AG09309 (cell line): Measurements from ENCODE around the gene SLC25A38.

Experiments used
- DNase-seq: peaks from one replicate; pipeline ENCODE4 v3.0.0-alpha.2; 2010; ENCODE audit warnings: low read depth
- H3K4me3 ChIP-seq: 2 replicates; pipeline ENCODE4 v1.5.1; 2011; ENCODE audit warnings: mild to moderate bottlenecking, low read depth, low read length, moderate library complexity; ENCODE audit not compliant: control insufficient read depth
- TF ChIP-seq, protein P1 (sequence below): IDR thresholded peaks from 2 replicates; pipeline ENCODE4 v1.5.1; 2011; ENCODE audit warnings: mild to moderate bottlenecking, low read depth, low read length, inconsistent platforms; ENCODE audit not compliant: insufficient read depth, control insufficient read depth; ENCODE audit errors: missing control alignments

SLC25A38 gene

GRCh38 chr3:39433642-39434041, 50.5 kb downstream of the SLC25A38 start:
- DNase-seq = no peak
- TF ChIP-seq, protein P1, sequence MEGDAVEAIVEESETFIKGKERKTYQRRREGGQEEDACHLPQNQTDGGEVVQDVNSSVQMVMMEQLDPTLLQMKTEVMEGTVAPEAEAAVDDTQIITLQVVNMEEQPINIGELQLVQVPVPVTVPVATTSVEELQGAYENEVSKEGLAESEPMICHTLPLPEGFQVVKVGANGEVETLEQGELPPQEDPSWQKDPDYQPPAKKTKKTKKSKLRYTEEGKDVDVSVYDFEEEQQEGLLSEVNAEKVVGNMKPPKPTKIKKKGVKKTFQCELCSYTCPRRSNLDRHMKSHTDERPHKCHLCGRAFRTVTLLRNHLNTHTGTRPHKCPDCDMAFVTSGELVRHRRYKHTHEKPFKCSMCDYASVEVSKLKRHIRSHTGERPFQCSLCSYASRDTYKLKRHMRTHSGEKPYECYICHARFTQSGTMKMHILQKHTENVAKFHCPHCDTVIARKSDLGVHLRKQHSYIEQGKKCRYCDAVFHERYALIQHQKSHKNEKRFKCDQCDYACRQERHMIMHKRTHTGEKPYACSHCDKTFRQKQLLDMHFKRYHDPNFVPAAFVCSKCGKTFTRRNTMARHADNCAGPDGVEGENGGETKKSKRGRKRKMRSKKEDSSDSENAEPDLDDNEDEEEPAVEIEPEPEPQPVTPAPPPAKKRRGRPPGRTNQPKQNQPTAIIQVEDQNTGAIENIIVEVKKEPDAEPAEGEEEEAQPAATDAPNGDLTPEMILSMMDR = no peak
- no peak overlapping the region for H3K4me3 ChIP-seq

- no peak for DNase-seq
- H3K4me3 ChIP-seq = no peak overlapping the region
- TF ChIP-seq, protein P1 = no peak
Measured at GRCh38 chr3:39434574-39434973, 51.4 kb downstream of the SLC25A38 start.

DNA sequence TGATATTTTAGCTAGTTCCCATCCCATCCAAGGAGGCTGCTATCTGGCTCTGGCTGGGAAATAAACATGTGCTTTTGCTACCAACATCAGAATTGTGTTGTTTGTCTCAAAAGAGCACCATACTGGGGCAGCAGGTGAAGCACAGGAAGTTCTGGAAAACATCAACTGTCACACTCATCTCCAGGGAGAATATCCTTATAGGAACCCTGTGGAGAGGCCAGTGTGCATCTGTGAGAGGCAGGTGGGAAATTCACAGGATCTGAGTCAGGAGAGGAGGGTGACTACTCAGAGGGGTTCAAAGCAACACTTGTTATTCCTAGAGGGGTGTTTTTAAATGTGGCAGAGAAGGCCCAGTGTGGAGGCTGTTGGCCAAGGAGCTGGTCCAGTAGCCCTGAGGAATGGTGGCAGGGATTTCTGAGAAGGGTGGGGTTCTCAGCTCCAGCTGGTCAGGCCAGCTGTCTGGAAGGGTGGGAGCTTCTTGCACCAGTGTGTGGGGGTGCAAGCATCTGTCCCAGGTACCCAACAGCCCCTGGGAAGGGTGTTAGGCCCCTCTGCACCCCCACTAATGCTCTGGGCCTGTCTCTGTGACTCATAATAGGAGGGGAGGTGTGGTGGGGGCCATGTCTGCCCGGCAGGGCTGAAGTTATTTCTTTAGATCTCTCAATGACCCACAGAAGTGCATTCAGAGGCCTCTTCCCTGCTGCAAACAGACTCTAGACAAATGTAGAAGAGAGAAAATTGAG, 52.0 kb downstream of the SLC25A38 start:
- TF ChIP-seq, protein P1 = no peak
- H3K4me3 ChIP-seq = no peak overlapping the region
- no peak for DNase-seq

DNA sequence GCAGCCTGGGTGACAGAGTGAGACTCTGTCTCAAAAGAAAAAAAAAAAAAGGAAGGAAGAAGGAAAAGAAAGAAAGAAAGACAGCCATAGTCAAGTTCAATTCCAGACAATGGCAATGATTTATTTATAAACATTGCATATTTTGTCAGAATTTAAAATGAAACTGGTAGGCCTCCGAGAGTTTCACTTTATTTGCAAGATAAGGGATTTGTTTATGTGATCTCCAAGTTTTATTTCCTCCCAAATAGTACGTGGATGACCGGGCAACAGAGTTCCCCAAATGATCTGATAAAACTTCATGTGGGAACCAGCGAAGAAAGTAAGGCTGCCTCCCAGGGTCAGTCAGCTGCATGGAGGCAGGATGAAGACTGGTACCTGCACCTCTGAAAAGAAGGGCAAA, 55.7 kb downstream of the SLC25A38 start:
- TF ChIP-seq, protein P1 = no peak
- H3K4me3 ChIP-seq = no peak overlapping the region
- DNase-seq = no peak

GRCh38 chr3:39440316-39440715, 57.1 kb downstream of the SLC25A38 start:
- no peak overlapping the region for H3K4me3 ChIP-seq
- TF ChIP-seq, protein P1 = no peak
- no peak for DNase-seq

- DNase-seq = no peak
- H3K4me3 ChIP-seq = no peak overlapping the region
- TF ChIP-seq, protein P1 = no peak
Measured at GRCh38 chr3:39443530-39443929, 60.4 kb downstream of the SLC25A38 start.

DNA sequence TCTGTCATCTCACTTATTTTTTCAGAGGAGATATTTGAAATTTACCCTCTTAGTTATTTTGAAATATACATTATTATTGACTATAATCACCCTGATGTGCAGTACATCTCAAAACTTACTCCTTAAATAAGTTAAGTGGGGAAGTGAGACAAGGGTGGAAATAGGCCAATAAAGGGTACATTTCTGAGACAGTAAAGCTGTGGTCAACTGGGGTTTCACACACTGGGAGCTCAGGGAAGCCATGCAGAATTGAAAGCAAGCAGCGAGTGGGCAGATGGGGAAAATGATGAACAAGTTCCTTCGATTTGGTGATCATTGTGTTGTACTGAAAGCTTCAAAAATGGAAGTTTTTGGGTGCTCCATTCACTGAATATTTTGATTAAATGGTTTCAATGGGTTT, 62.8 kb downstream of the SLC25A38 start:
- TF ChIP-seq, protein P1 = no peak
- H3K4me3 ChIP-seq = no peak overlapping the region
- DNase-seq = no peak
